Hematopoietic multipotent progenitor cell treated with erythropoietin and hydrocortisone succinate and interleukin-3 and kit ligand, for 17 days (in vitro differentiated cells): ENCODE measurements around the gene NPTN.
"Not testable (repeated sequence)": the region's sequence is repeated elsewhere in the genome, so short reads cannot be mapped to it uniquely, and the experiment has no call there.

Source experiments
- DNase-seq: peaks from one replicate; pipeline ENCODE4 v3.0.0-alpha.2; 2015; ENCODE audit warnings: low spot score

NPTN gene

GRCh38 chr15:73633111-73633990, at the start of gene NPTN:
Gene NPTN, minus strand, starts transcription at chr15:73633389. Its CDS starts 174 bp downstream, at chr15:73633215.
- peak; percentile 97 for DNase-seq

DNA sequence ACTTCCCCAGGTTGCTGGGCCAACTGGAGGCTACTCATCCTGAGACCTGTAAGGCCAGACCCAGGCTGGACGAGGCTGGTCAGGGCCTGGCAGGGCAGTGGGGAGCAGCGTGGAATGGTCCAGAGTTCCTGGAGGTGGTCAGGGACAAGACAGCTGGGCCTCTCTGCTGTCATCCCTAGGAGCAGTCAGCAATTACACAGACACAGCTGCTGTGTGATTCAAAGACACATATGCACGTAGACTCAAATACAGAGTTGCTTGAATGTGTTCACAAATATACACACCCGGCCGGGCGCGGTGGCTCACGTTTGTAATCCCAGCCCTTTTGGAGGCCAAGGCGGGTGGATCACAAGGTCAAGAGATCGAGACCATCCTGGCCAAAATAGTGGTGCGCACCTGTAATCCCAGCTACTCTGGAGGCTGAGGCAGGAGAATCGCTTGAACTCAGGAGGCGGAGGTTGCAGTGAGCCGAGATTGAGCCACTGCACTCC, 49.5 kb upstream of the NPTN start:
- no peak for DNase-seq

- DNase-seq = no peak
Observed at GRCh38 chr15:73681856-73682599, 48.8 kb upstream of the NPTN start.

- DNase-seq = no peak
Observed at GRCh38 chr15:73681063-73681462, 47.9 kb upstream of the NPTN start.

DNA sequence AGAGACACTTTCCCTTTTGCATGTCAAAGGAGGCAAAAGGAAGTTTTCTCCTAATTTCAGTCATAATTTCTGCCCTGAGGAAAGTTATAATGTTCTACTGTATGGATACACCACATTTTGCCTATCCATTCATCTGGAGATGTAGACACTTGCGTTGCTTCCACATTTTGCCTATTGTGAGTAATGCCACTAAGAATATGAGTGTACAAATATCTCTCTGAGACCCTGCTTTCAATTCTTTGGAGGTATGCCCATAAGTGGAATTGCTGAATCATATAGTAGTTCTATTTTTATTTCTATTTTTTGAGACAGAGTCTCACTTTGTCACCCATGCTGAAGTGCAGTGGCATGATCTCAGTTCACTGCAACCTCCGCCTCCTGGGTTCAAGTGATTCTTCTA, 47.4 kb upstream of the NPTN start:
- no peak for DNase-seq

GRCh38 chr15:73679964-73680363, 46.8 kb upstream of the NPTN start:
- DNase-seq = no peak

GRCh38 chr15:73679180-73679579, 46.0 kb upstream of the NPTN start:
- DNase-seq = no peak

- no peak for DNase-seq
Observed at GRCh38 chr15:73678498-73678897, 45.3 kb upstream of the NPTN start.

DNA sequence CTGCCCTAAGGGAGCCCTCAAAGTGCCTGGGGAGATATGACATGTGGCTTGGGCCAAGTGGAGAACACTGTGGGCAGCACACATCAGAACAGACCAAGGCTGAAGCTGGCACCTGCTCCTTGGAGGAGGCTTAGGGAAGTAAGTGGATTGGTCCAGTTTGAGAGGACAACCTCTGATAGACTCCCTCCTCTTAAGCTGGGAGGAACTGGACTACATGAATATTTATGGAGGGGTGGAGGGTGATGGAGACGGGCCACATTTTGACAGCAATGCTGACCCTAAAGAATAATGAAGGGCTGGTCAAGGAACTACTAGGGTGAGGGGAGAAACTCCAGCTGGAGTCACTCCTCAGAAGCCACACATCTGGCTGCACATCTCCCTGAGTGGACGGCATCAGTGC, 44.5 kb upstream of the NPTN start:
- DNase-seq = no peak

GRCh38 chr15:73677146-73677607, 44.0 kb upstream of the NPTN start:
- DNase-seq = peak; percentile 48

DNA sequence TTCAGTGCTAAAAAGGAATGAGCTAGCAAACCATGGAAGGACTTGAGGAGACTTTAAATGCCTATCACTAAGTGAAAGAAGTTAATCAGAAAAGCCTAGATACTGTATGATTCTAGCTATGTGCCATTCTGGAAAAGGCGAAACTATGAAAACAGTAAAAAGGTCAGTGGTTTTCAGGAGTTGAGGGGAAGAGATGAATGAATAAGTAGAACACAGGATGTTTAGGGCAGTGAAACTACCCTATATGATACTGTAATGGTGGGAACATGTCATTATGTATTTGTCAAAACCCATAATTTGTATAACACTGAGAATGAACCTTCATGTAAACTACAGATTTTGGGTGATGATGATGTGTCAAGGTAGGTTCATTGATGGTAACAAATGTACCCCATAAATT, 41.4 kb upstream of the NPTN start:
- DNase-seq = no peak

- no peak for DNase-seq
Observed at GRCh38 chr15:73660455-73660854, 27.3 kb upstream of the NPTN start.

GRCh38 chr15:73658645-73659044, 25.5 kb upstream of the NPTN start:
- DNase-seq = no peak

GRCh38 chr15:73655724-73656123, 22.5 kb upstream of the NPTN start:
- DNase-seq = no peak

GRCh38 chr15:73654659-73655058, 21.5 kb upstream of the NPTN start:
- DNase-seq = no peak

- no peak for DNase-seq
Observed at GRCh38 chr15:73650416-73651126, 17.4 kb upstream of the NPTN start.

DNA sequence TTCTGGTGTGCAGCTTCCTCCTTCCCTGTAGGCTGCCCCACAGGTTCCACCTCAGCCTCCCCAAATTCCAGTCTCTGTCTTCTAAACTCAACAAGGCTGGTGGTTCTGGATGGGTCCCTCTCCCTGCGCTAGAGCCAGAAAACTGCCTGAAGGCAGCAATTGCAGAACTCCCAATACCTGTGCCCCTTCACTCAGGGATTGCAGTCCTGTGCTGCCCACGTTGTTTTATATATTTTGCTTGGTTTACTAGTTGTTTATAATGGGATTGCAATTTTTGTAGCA, 14.8 kb upstream of the NPTN start:
- no peak for DNase-seq

- DNase-seq = no peak
Observed at GRCh38 chr15:73647259-73648013, 14.2 kb upstream of the NPTN start.

GRCh38 chr15:73639464-73639863, 6.3 kb upstream of the NPTN start:
- not testable (repeated sequence) for DNase-seq

- no peak for DNase-seq
Observed at GRCh38 chr15:73637527-73637926, 4.3 kb upstream of the NPTN start.

GRCh38 chr15:73633991-73634495, 854 bp upstream of the NPTN start:
- no peak for DNase-seq

DNA sequence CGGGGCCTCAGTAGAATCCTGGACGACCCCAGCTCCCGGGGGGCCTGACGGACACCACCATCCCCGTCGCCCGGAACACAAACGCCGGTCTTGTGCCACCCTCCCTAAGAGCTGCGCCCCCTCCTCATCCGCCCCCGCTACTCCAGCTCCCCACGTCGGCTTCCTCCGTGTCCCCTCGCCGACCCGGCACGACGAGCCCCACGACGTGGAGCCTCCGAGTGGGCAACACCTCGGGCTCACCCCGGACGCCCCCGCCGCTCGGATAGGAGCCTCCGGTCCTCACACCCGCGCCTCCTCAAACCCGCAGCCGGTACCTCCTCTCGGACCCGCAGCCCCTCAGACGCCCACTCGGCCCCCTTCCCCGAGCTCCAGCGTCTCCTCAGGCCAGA, 525 bp downstream of the NPTN start:
- no peak for DNase-seq
